Neutrophil (primary cell): ENCODE measurements around the gene ZFAND2A.
"Not testable (repeated sequence)": the region's sequence is repeated elsewhere in the genome, so short reads cannot be mapped to it uniquely, and the experiment has no call there.

Experiments
- H3K27ac ChIP-seq: fragments of 200-600 bp; sonication (generic); 2 replicates; pipeline ENCODE4 v1.5.1; 2016; ENCODE audit warnings: mild to moderate bottlenecking, moderate library complexity
- H3K27me3 ChIP-seq: fragments of 200-600 bp; sonication (generic); 2 replicates; pipeline ENCODE4 v1.6.0; 2016; ENCODE audit warnings: mild to moderate bottlenecking
- H3K36me3 ChIP-seq: fragments of 200-600 bp; sonication (generic); 2 replicates; pipeline ENCODE4 v1.5.1; 2017
- H3K4me1 ChIP-seq, 2 experiments: fragments of 200-600 bp in 1 of 2; sonication (generic) in 1 of 2; 1 replicate in 1 of 2; 2 replicates in 1 of 2; pipeline versions ENCODE4 v1.5.1 to v1.6.1; 2013 to 2016; ENCODE audit warnings: low read depth in 1 of 2, low read length in 1 of 2, mild to moderate bottlenecking in 1 of 2, moderate library complexity in 1 of 2; ENCODE audit not compliant: control insufficient read depth in 1 of 2, insufficient read depth in 1 of 2
- H3K4me3 ChIP-seq, 2 experiments: fragments of 200-600 bp in 1 of 2; sonication (generic) in 1 of 2; 1 replicate in 1 of 2; 2 replicates in 1 of 2; pipeline ENCODE4 v1.5.1; 2013 to 2016; ENCODE audit warnings: low read depth in 1 of 2, low read length in 1 of 2, mild to moderate bottlenecking in 1 of 2, moderate library complexity in 1 of 2
- H3K9me3 ChIP-seq: fragments of 200-600 bp; sonication (generic); 2 replicates; pipeline ENCODE4 v1.5.1; 2016
- TF ChIP-seq, protein P1 (sequence below): fragments of 200-600 bp; sonication (generic); IDR thresholded peaks from 2 replicates; pipeline ENCODE4 v1.5.1; 2016; ENCODE audit warnings: antibody characterized with exemption

The ZFAND2A gene

GRCh38 chr7:1200045-1200444 is 40.0 kb upstream of the ZFAND2A start:
- TF ChIP-seq, protein P1, sequence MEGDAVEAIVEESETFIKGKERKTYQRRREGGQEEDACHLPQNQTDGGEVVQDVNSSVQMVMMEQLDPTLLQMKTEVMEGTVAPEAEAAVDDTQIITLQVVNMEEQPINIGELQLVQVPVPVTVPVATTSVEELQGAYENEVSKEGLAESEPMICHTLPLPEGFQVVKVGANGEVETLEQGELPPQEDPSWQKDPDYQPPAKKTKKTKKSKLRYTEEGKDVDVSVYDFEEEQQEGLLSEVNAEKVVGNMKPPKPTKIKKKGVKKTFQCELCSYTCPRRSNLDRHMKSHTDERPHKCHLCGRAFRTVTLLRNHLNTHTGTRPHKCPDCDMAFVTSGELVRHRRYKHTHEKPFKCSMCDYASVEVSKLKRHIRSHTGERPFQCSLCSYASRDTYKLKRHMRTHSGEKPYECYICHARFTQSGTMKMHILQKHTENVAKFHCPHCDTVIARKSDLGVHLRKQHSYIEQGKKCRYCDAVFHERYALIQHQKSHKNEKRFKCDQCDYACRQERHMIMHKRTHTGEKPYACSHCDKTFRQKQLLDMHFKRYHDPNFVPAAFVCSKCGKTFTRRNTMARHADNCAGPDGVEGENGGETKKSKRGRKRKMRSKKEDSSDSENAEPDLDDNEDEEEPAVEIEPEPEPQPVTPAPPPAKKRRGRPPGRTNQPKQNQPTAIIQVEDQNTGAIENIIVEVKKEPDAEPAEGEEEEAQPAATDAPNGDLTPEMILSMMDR, result no peak
- no peak overlapping the region for H3K27ac ChIP-seq
- no peaks in the 10 kb centered on the region for H3K9me3 ChIP-seq
- H3K4me3 ChIP-seq, result no peak overlapping the region
- H3K27me3 ChIP-seq, result peaks cover 68% of the 10 kb centered on the region
- no peaks in the 10 kb centered on the region for H3K4me1 ChIP-seq
- H3K36me3 ChIP-seq, result no peaks in the 10 kb centered on the region

DNA sequence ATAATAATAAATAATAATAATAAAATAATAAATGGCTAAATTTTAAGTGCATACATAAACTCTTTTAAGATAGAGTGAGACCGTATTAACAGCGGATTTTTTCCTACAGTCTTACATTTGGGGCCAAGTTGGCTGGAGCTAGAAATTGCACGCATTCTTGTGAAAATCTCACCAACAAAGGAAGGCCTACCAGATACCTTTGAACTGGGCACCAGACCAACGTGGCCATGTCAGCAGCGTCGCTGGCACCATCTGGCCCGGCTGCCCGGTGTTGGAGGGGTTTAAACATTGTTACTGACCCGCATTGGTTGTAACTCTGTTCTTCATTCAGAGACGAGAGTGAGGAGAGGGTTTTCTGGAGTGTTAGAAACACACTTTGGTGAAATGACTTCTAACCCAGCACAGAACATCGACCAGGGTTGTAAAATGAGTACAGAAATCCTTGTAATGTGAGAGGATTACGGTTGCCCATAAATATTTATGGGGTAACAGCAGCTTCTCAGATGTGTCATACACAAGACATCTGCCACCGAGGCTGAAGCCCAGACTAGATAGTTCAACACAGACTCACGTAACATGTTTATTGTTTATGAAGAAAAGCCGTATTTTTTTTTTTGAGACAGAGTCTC is 38.1 kb upstream of the ZFAND2A start:
- Histone ChIP-seq H3K27me3 (peaks cover 59% of the 10 kb centered on the region), H3K4me3 (no peak overlapping the region), H3K4me1 (peaks cover 0 to under 1% of the 10 kb centered on the region in 2 experiments), H3K9me3 (no peaks in the 10 kb centered on the region), H3K27ac (no peak overlapping the region), H3K36me3 (no peaks in the 10 kb centered on the region)
- TF ChIP-seq, protein P1, result no peak

- Histone ChIP-seq H3K4me3 (no peak overlapping the region), H3K9me3 (no peaks in the 10 kb centered on the region), H3K36me3 (no peaks in the 10 kb centered on the region), H3K27ac (no peak overlapping the region), H3K27me3 (peaks cover 52% of the 10 kb centered on the region), H3K4me1 (peaks cover 9 to 12% of the 10 kb centered on the region in 2 experiments)
- TF ChIP-seq, protein P1, result no peak
Measured at GRCh38 chr7:1196950-1197349, 37.0 kb upstream of the ZFAND2A start.

- H3K36me3 ChIP-seq, result not testable (repeated sequence)
- peaks cover 47% of the 10 kb centered on the region for H3K27me3 ChIP-seq
Measured at GRCh38 chr7:1196441-1196840, 36.4 kb upstream of the ZFAND2A start.

GRCh38 chr7:1193593-1194424 is 33.8 kb upstream of the ZFAND2A start:
- Histone ChIP-seq H3K4me3 (no peak overlapping the region), H3K36me3 (no peaks in the 10 kb centered on the region), H3K9me3 (no peaks in the 10 kb centered on the region), H3K4me1 (peaks cover 15 to 22% of the 10 kb centered on the region in 2 experiments), H3K27ac (no peak overlapping the region), H3K27me3 (peaks cover 24% of the 10 kb centered on the region)
- TF ChIP-seq, protein P1, result no peak

More at GRCh38 chr7:1196441-1196840, 36.4 kb upstream of the ZFAND2A start:
- not testable (repeated sequence) for H3K4me3 ChIP-seq, H3K27ac ChIP-seq, H3K9me3 ChIP-seq
- peaks cover 14 to 18% of the 10 kb centered on the region in 2 experiments for H3K4me1 ChIP-seq

GRCh38 chr7:1192171-1192676 is 32.2 kb upstream of the ZFAND2A start:
- no peaks in the 10 kb centered on the region for H3K36me3 ChIP-seq
- peak overlapping the region; percentile 73 for H3K27ac ChIP-seq
- H3K9me3 ChIP-seq, result no peaks in the 10 kb centered on the region
- H3K27me3 ChIP-seq, result peaks cover 10% of the 10 kb centered on the region
- H3K4me3 ChIP-seq, result no peak overlapping the region
- peaks cover 18 to 26% of the 10 kb centered on the region in 2 experiments for H3K4me1 ChIP-seq
- TF ChIP-seq, protein P1, result no peak
